Left lung (tissue), 10 donors: Measurements from ENCODE around the gene TMEM169. TPM values are rescaled to one million over a fixed set of nuclear protein-coding genes. Genes with fewer than 3 reads are reported as not detected.
A peak's percentile ranks its signal among the peaks of the same experiment; 100 is the strongest.

ENCODE experiments used
- ATAC-seq: fragments of 200-7000 bp; cut with Tn5 transposase; one replicate; pipeline ENCODE4 v1.9.1; 2020; ENCODE audit warnings: moderate library complexity
- DNase-seq, 4 donors: peaks; one replicate each; pipeline ENCODE4 v3.0.0-alpha.2; 2013 to 2020
- H3K27ac ChIP-seq, 2 donors: fragments of 200-600 bp; sonication (generic) in 1 of 2; one replicate each; pipeline versions ENCODE4 v1.5.0 to v1.8.0; 2020 to 2021
- H3K27me3 ChIP-seq, 2 donors: fragments of 200-600 bp; sonication (generic) in 1 of 2; one replicate each; pipeline versions ENCODE4 v1.5.0 to v1.8.0; 2020 to 2021
- H3K36me3 ChIP-seq, 2 donors: fragments of 200-600 bp; sonication (generic) in 1 of 2; one replicate each; pipeline versions ENCODE4 v1.5.0 to v1.8.0; 2020 to 2021
- H3K4me1 ChIP-seq, 2 donors: fragments of 200-600 bp; one replicate each; pipeline ENCODE4 v1.8.0; 2021
- H3K4me3 ChIP-seq, 2 donors: fragments of 200-600 bp; sonication (generic) in 1 of 2; one replicate each; pipeline versions ENCODE4 v1.5.0 to v1.8.0; 2020 to 2021; ENCODE audit warnings: mild to moderate bottlenecking in 1 of 2
- H3K9me3 ChIP-seq, 2 donors: fragments of 200-600 bp; sonication (generic) in 1 of 2; one replicate each; pipeline versions ENCODE4 v1.5.0 to v1.8.0; 2020 to 2021
- intact Hi-C, 2 donors: fragments of 100-400 bp; cut with DNase I; formaldehyde crosslinking; loops; one replicate each; pipeline versions ENCODE4 v1.11.2 to v1.14.2; 2022
- polyA plus RNA-seq, 6 donors: library from polyadenylated mRNA; unstranded; fragments of 120-200 nt; gene quantifications; one replicate each; pipeline ENCODE4 v1.2.1, GENCODE V29; 2013; ENCODE audit not compliant: insufficient read length in 6 of 6
- total RNA-seq, 2 donors: library from RNA; stranded (reverse); fragmentation: NEBNext Ultra II Directional; extraction: Animal tissue kit (Norgen Biotek cat#: 25700); gene quantifications; one replicate each; pipeline ENCODE4 v1.2.1, GENCODE V29; 2021
- TF ChIP-seq, protein P1 (sequence below), 2 donors: fragments of 200-600 bp; sonication (generic) in 1 of 2; IDR thresholded peaks; one replicate each; pipeline versions ENCODE4 v1.5.0 to v1.8.0; 2021; ENCODE audit warnings: antibody characterized with exemption in 2 of 2
- donor health status: DM: no; HTN: yes; CAD: no.
- donor health status: DM: no; HTN: no; CAD: no.

Gene TMEM169
- total and polyA plus RNA-seq, 8 donors: 0.66 to 1.8 (median 1.1) TPM

- H3K27me3 ChIP-seq: no peaks in the 10 kb centered on the region
- no peaks in the 10 kb centered on the region for H3K9me3 ChIP-seq
- peak overlapping the region; percentile 52 to 92 for H3K27ac ChIP-seq
- ATAC-seq: no peak
- intact Hi-C loops: no loop called here
- DNase-seq: no peak
- peak overlapping the region in 1 of 2 donors; percentile 89 for H3K4me3 ChIP-seq
- TF ChIP-seq, protein P1, sequence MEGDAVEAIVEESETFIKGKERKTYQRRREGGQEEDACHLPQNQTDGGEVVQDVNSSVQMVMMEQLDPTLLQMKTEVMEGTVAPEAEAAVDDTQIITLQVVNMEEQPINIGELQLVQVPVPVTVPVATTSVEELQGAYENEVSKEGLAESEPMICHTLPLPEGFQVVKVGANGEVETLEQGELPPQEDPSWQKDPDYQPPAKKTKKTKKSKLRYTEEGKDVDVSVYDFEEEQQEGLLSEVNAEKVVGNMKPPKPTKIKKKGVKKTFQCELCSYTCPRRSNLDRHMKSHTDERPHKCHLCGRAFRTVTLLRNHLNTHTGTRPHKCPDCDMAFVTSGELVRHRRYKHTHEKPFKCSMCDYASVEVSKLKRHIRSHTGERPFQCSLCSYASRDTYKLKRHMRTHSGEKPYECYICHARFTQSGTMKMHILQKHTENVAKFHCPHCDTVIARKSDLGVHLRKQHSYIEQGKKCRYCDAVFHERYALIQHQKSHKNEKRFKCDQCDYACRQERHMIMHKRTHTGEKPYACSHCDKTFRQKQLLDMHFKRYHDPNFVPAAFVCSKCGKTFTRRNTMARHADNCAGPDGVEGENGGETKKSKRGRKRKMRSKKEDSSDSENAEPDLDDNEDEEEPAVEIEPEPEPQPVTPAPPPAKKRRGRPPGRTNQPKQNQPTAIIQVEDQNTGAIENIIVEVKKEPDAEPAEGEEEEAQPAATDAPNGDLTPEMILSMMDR (IDR thresholded peaks at IDR 0.05): no peak
- H3K36me3 ChIP-seq: peaks cover 0 to 28% of the 10 kb centered on the region in 2 donors
- H3K4me1 ChIP-seq: peaks cover 14 to 39% of the 10 kb centered on the region in 2 donors
These were observed 26.7 kb downstream of the TMEM169 start for GRCh38 chr2:216108310-216108966.

DNA sequence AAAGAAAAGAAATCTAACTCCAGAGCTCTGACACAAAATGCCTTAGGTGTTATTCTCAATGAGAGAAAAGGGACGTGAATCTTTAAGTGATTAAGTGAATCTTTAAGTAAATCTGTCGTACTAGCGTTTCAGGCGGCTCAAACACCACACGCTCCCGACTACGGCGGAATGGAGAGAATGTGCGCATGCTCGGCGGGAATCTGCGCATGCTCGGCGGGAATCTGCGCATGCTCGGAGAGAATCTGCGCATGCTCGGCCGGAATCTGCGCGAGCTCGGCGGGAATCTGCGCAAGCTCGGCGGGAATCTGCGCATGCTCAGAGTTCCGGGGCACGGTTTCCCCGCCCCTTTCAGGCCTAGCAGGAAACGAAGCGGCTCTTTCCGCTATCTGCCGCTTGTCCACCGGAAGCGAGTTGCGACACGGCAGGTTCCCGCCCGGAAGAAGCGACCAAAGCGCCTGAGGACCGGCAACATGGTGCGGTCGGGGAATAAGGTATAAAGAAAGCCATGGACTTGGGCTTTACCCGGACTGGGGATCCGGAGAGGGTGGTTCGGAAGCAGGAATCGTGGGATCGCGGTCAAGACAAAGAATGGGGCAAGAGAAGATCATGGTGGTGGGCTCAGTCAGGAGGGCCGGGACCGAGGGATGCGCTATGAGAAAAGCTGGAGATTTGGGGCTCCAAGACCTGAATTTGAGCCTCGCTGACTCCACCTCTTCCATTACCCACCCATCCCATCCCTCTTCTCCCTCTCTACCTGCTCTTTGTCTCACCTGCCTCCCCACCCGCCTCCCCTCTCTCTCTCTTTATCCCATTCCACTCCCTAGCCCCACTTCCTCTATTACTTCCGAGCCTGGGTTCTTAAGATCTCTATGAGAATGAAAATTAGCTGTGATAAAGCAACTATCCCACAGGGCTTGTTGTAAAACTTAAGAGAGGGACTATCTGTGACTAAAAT, 27.5 kb downstream of the TMEM169 start, which contains the start of gene XRCC5:
TSS of gene XRCC5 (plus strand) at position 382 of the 955 bp plus-strand sequence. CDS start at position 471, 89 bp downstream.
- TF ChIP-seq, protein P1 (IDR thresholded peaks at IDR 0.05): no peak
- H3K9me3 ChIP-seq: no peaks in the 10 kb centered on the region
- intact Hi-C loops: no loop called here

GRCh38 chr2:216109962-216110614, 28.4 kb downstream of the TMEM169 start:
- intact Hi-C loops: no loop called here
- no peak for DNase-seq
- Histone ChIP-seq H3K4me1 (peaks cover 20 to 52% of the 10 kb centered on the region in 2 donors), H3K27ac (peak overlapping the region; percentile 87 to 92), H3K27me3 (no peaks in the 10 kb centered on the region), H3K9me3 (no peaks in the 10 kb centered on the region), H3K4me3 (peak overlapping the region; percentile 69 to 89), H3K36me3 (peaks cover 0 to 38% of the 10 kb centered on the region in 2 donors)
- peak; percentile 25 for ATAC-seq
- TF ChIP-seq, protein P1 (IDR thresholded peaks at IDR 0.05): peak; percentile 9 to 41

More for the DNA sequence above, 27.5 kb downstream of the TMEM169 start, which contains the start of gene XRCC5:
- peak; percentile 93 for ATAC-seq
- H3K4me1 ChIP-seq: peaks cover 15 to 47% of the 10 kb centered on the region in 2 donors
- peak within 1 kb of the TSS; percentile 69 to 89 for H3K4me3 ChIP-seq
- peak within 1 kb of the TSS; percentile 87 to 92 for H3K27ac ChIP-seq
- peaks cover 0 to 36% of the 10 kb centered on the region in 2 donors for H3K36me3 ChIP-seq
- H3K27me3 ChIP-seq: no peaks in the 10 kb centered on the region
- peak; percentile 96 to 99 (median 98) for DNase-seq

GRCh38 chr2:216110620-216111019, 28.9 kb downstream of the TMEM169 start:
- intact Hi-C loops: no loop called here
- peak overlapping the region in 1 of 2 donors; percentile 89 for H3K4me3 ChIP-seq
- TF ChIP-seq, protein P1 (IDR thresholded peaks at IDR 0.05): no peak
- no peaks in the 10 kb centered on the region for H3K27me3 ChIP-seq
- ATAC-seq (no peak), DNase-seq (no peak)
- peaks cover 24 to 57% of the 10 kb centered on the region in 2 donors for H3K4me1 ChIP-seq
- H3K36me3 ChIP-seq: peaks cover 0 to 38% of the 10 kb centered on the region in 2 donors
- no peaks in the 10 kb centered on the region for H3K9me3 ChIP-seq
- H3K27ac ChIP-seq: peak overlapping the region in 1 of 2 donors; percentile 92
